NCI-H187 treated with DMSO at 0.1 percent for 48 hours (cell line): ENCODE measurements around the gene ASTN1.
A peak's percentile ranks its signal among the peaks of the same experiment; 100 is the strongest.

Source experiments
- DNase-seq: peaks from one replicate; lab custom pipeline; 2025; lab: John Stamatoyannopoulos, UW

The ASTN1 gene

GRCh38 chr1:177163844-177164379 is 600 bp downstream of the ASTN1 start:
- no peak for DNase-seq

- DNase-seq = no peak
Measured at GRCh38 chr1:177162243-177162642, 2.3 kb downstream of the ASTN1 start.

DNA sequence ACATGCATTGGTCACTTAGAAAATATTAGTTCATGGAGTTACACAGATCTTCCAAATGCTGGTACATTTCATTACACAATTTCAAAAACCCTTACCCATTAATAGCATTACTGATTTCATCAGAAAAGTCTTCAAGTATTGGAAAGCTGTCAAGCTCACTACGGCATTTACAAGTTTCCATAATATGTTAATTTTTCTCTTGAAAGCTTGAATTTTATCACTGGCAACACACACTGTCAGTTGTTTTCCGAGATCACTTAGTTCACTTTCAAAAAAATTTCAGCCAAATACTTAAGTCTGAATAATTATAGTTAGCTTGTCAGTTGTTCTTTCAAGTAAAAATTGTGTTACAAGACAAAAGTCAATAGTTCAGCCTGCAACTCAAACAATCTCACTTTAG is 18.0 kb downstream of the ASTN1 start:
- no peak for DNase-seq

DNA sequence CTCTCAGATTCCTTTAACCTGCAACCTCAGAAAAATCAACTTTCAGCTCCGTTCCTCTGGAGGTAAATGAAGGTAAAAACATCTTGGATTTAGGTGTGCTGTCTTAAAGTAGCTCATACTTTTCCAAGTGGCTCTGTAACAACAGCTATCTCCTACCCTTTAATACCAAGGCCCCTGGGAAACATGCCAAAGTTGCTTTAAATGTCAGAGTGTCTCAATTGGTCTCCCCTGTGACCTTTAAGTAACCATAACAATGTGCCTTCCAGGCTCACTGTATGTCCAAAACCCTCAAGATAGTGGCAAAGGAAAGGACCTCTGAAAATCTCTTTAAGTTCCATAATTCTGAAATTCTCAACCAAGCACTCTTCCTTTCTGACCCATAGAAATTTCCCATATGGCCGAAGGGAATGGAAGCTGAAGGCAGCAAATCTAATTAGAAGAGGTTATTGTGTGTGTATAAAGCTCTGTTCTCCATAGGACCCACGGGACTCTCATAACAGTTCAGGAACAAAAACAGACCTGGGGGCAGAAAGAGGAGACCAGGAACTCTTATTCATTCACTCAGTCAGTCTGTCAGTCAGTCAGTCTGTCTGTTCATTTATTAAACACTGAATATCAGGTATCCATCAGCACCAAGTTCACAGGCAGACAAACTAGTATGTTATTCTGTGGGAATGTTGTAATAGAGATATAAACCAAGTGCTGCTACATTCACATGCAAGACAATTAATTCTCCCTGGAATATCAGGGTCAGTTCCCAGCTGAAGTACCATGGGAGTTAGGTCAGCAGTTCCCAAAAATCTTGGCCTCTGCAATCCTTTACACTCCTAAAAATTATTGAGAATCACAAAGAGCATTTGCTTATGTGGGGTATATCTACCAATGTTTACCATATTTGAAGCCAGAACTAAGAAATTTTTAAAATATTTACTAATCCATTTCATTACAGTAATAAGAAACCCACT is 19.1 kb downstream of the ASTN1 start:
- DNase-seq = no peak

GRCh38 chr1:177142791-177143271 is 21.7 kb downstream of the ASTN1 start:
- DNase-seq = no peak

DNA sequence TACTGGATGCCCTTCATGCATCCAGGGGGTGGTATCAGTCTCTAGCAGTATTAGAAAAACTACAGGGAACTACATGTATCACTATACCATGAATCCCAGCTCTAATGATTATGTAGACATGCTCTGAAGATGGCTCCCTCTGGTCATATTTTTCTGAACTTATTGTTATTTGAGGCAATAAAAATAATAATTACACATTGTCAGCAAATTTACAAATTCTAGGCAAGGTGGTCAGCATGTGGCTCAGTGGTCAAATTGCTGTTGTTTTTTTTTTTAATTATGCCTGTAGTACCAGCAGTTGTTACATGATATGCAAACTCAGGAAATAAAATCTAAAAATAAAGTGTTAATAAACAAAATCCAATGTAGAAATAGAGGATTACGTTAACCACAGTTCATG is 22.5 kb downstream of the ASTN1 start:
- DNase-seq = no peak

GRCh38 chr1:177138347-177138746 is 26.2 kb downstream of the ASTN1 start:
- DNase-seq = no peak

DNA sequence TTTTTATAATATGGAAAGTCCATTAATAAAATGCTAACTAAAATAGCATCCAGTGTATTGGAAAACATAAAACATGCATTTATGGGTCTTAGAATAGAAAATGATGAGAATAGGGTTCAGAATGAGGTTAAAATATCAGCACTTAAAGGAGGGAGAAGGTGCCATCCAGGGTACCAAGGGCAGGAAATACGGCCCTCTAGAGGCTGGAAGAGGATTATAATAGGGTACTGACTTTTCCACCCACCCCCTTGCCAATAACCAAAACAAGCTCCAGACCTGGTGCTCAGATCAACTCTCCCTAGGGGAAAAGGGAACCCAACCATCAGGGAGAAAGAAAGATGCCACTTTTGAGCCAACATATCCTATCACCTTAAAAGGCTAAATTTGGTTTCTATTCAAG is 26.7 kb downstream of the ASTN1 start:
- DNase-seq = no peak

DNA sequence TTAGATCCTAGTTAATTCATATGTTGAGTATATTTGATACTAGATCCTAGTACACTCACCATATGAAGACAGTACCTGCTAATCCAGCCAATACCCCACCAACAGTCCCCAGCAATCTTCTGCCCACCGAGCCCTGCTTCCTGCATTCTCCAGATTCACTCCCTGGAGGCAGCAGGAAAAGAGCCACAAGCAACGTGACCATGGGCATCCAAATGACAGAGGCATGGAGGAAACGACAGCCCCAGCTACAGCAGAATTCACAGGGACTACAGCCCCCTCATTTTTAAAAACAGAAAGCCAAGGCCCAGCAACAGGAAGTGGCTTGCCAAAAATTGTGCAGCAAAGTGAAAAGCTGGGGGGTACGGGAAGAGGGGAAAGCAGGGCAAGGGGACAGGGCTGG is 29.3 kb downstream of the ASTN1 start:
- no peak for DNase-seq

DNA sequence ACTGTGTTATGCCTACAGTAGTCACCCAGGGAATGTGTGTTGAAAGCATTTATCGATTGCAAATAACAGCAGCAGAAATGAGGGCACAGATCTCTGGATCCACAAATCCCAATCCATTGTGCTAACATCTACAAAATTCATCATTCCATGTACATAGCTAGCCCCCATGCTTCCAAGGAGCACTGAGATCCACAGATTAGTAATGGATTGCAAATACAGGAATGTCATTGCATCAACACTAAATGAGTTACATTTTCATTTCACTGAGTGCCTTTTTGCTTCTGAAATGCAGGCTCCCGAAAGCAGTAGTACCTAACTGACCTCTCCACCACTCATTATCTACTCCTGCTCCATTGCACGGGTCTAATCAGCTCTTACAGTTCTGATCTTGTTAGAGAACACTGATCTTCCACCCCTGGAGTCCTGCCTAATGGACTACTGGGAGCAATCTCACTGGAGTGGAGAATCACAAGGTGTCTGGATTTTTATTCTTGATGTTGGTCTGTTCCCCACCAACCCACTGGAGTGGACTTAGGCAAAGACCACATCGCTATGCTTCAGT is 30.5 kb downstream of the ASTN1 start:
- DNase-seq = no peak

- DNase-seq = no peak
Measured at GRCh38 chr1:177132141-177132540, 32.4 kb downstream of the ASTN1 start.

DNA sequence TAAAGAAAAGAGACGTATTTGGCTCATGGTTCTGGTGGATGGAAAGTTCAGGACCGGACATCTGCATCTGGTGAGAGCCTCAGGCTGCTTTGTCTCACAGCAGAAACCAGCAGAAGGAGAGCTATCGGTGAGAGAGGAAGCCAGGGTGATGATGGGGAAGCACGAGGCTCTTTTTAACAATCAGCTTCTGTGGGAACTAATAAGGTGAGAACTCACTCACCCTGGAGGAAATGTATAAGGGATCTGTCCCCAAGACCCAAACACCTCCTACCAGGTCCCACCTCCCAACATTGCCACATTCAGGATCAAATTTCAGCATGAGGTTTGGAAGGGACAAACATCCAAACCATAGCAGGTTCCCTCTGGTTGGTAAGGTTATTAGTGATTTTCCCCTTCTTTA is 32.8 kb downstream of the ASTN1 start:
- no peak for DNase-seq

GRCh38 chr1:177130451-177130945 is 34.0 kb downstream of the ASTN1 start:
- no peak for DNase-seq

- no peak for DNase-seq
Measured at GRCh38 chr1:177128665-177129281, 35.7 kb downstream of the ASTN1 start.

- no peak for DNase-seq
Measured at GRCh38 chr1:177126267-177126666, 38.2 kb downstream of the ASTN1 start.

- DNase-seq = no peak
Measured at GRCh38 chr1:177124577-177125278, 39.8 kb downstream of the ASTN1 start.

GRCh38 chr1:177122461-177123251 is 41.9 kb downstream of the ASTN1 start:
- peak; percentile 100 for DNase-seq

DNA sequence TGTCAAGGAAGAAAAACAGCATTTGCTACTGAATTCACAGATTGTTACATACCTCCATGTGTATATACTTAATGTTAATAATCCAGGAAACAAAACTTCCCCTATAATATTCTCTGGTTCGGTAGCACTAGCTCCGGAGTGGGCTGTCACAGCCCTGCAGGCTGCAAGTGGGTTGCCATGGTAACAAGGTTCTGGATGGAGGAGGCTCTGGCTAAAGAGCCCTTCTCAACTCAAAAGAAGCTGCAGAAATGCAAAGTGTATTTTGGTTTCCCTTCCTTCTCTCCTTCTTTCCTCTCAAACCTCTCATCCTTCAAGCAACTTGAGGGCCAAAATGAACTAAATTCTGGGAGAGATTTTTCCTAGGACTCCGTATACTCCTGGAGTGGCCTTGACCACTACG is 45.2 kb downstream of the ASTN1 start:
- DNase-seq = no peak

DNA sequence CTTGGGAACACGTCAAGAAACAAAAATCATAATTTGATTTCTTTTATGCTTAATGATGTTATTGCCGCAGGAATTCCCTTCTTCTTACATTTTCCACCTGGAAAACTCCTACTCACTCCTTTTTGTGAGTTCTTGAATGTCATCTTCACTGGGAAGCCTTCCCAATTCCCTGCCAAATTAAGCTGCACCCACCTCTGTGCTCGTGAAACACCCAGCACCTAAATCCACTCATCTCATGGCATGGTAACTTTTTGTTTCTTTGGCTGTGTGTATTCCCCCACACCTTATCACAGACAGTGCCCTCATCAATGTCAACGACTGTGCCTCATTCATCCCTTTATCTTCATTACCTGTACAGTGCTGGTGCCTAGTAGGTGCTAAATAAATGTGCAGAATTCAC is 45.6 kb downstream of the ASTN1 start:
- no peak for DNase-seq

DNA sequence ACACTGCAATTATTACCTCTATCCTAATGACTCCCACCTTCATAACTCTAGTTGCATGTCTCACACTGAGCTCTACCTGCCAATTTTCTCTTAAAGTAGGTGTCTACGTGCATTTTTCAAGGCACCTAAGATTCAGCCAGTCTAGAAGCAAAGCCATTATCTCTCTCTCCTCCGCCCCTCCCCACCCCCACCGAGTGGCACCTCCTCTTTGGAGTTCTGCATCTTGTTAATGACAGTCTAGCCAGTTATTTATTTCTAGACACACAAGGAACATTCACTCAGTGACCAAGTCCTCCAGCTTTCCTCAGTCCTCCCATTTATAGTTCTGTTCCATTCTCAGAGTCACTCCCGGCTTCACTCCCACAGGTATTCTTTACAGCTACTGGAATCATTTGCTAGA is 47.6 kb downstream of the ASTN1 start:
- DNase-seq = no peak
